Neural progenitor cell (in vitro differentiated cells): ENCODE measurements around the gene CD86. TPM values are rescaled to one million over a fixed set of nuclear protein-coding genes. Genes with fewer than 3 reads are reported as not detected.

ENCODE experiments used
- DNase-seq: peaks from one replicate; pipeline ENCODE4 v3.0.0-alpha.2; 2016; ENCODE audit warnings: low spot score
- H2AFZ ChIP-seq: fragments of 200-600 bp; sonication (generic); replicated peaks from 2 replicates; pipeline ENCODE4 v1.6.1; 2016; ENCODE audit warnings: antibody characterized with exemption
- H3F3A ChIP-seq: fragments of 200-600 bp; sonication (generic); 2 replicates; pipeline ENCODE4 v1.6.1; 2016; ENCODE audit warnings: antibody characterized with exemption, low read depth
- H3K27ac ChIP-seq: fragments of 200-600 bp; sonication (generic); 2 replicates; pipeline ENCODE4 v1.5.1; 2016; ENCODE audit warnings: mild to moderate bottlenecking
- H3K27me3 ChIP-seq: fragments of 200-600 bp; sonication (generic); 2 replicates; pipeline ENCODE4 v1.6.1; 2016; ENCODE audit warnings: mild to moderate bottlenecking, moderate library complexity
- H3K36me3 ChIP-seq: fragments of 200-600 bp; sonication (generic); 2 replicates; pipeline ENCODE4 v1.5.1; 2016
- H3K4me1 ChIP-seq: fragments of 200-600 bp; sonication (generic); 2 replicates; pipeline ENCODE4 v1.6.1; 2016; ENCODE audit warnings: mixed run types
- H3K4me2 ChIP-seq: fragments of 200-600 bp; sonication (generic); 2 replicates; pipeline ENCODE4 v1.6.1; 2016
- H3K4me3 ChIP-seq: fragments of 200-600 bp; sonication (generic); 2 replicates; pipeline ENCODE4 v1.5.1; 2016
- H3K79me2 ChIP-seq: fragments of 200-600 bp; sonication (generic); 2 replicates; pipeline ENCODE4 v1.6.1; 2016; ENCODE audit warnings: low read depth
- H3K9ac ChIP-seq: fragments of 200-600 bp; sonication (generic); 2 replicates; pipeline ENCODE4 v1.6.1; 2016
- H3K9me3 ChIP-seq: fragments of 200-600 bp; sonication (generic); 2 replicates; pipeline ENCODE4 v1.5.1; 2016; ENCODE audit warnings: low read depth
- H4K20me1 ChIP-seq: fragments of 200-600 bp; sonication (generic); 2 replicates; pipeline ENCODE4 v1.6.1; 2016; ENCODE audit warnings: low read depth
- H3K27ac Mint-ChIP-seq: 3 replicates; pipeline ENCODE4 v1.8.0; 2021; ENCODE audit warnings: mixed read lengths
- H3K27me3 Mint-ChIP-seq: 2 replicates; pipeline ENCODE4 v1.8.0; 2022; ENCODE audit warnings: low read depth, mild to moderate bottlenecking, inconsistent platforms, moderate library complexity, mixed read lengths; ENCODE audit not compliant: insufficient read depth
- H3K36me3 Mint-ChIP-seq: 3 replicates; pipeline ENCODE4 v1.8.0; 2021; ENCODE audit warnings: mixed read lengths
- H3K4me1 Mint-ChIP-seq: 3 replicates; pipeline ENCODE4 v1.8.0; 2021; ENCODE audit warnings: mixed read lengths
- H3K4me3 Mint-ChIP-seq: 3 replicates; pipeline ENCODE4 v1.8.0; 2021; ENCODE audit warnings: mild to moderate bottlenecking, moderate library complexity, mixed read lengths
- H3K9me3 Mint-ChIP-seq: 3 replicates; pipeline ENCODE4 v1.8.0; 2020; ENCODE audit warnings: mixed read lengths
- CTCF ChIP-seq: fragments of 200-600 bp; sonication (generic); IDR thresholded peaks from 2 replicates; pipeline ENCODE4 v1.5.1; 2017; ENCODE audit warnings: antibody characterized with exemption, mild to moderate bottlenecking
- EZH2 ChIP-seq: fragments of 200-600 bp; sonication (generic); IDR thresholded peaks from 2 replicates; pipeline ENCODE4 v1.6.1; 2017; ENCODE audit warnings: antibody characterized with exemption, mild to moderate bottlenecking, moderate library complexity
- EZH2phosphoT487 ChIP-seq: fragments of 200-600 bp; sonication (generic); IDR thresholded peaks from 2 replicates; pipeline ENCODE4 v1.6.1; 2017; ENCODE audit warnings: antibody characterized with exemption
- total RNA-seq: library from RNA; depleted of rRNA; stranded (reverse); fragments of >200 nt; gene quantifications from 2 replicates; pipeline ENCODE4 v1.2.3, GENCODE V29; 2015; ENCODE audit warnings: low replicate concordance

CD86 gene
- total RNA-seq, 1 donor from 2014 or later, result not detected

- DNase-seq, result no peak
Measured at GRCh38 chr3:122105626-122106025, 50.5 kb downstream of the CD86 start.

GRCh38 chr3:122107171-122107570 lies 52.0 kb downstream of the CD86 start:
- no peaks in the 10 kb centered on the region for H4K20me1 ChIP-seq
- H3K4me2 ChIP-seq, result no peak overlapping the region
- no peak for TF ChIP-seq CTCF
- TF ChIP-seq EZH2, result no peak
- no peak overlapping the region for H3K9ac ChIP-seq
- no peaks in the 10 kb centered on the region for H3K36me3 Mint-ChIP-seq
- H3K9me3 ChIP-seq, result no peaks in the 10 kb centered on the region
- no peaks in the 10 kb centered on the region for H3K36me3 ChIP-seq
- no peak overlapping the region for H3K4me3 ChIP-seq
- no peaks in the 10 kb centered on the region for H3F3A ChIP-seq
- no peak overlapping the region for H3K27ac ChIP-seq
- H2AFZ ChIP-seq, result no peak overlapping the region
- H3K27ac Mint-ChIP-seq, result no peak overlapping the region
- H3K27me3 Mint-ChIP-seq, result peaks cover 5% of the 10 kb centered on the region
- H3K9me3 Mint-ChIP-seq, result peaks cover 2% of the 10 kb centered on the region
- no peak overlapping the region for H3K4me3 Mint-ChIP-seq
- H3K27me3 ChIP-seq, result no peaks in the 10 kb centered on the region
- H3K79me2 ChIP-seq, result no peaks in the 10 kb centered on the region
- DNase-seq, result no peak
- no peaks in the 10 kb centered on the region for H3K4me1 Mint-ChIP-seq
- H3K4me1 ChIP-seq, result no peaks in the 10 kb centered on the region

More at GRCh38 chr3:122105626-122106025, 50.5 kb downstream of the CD86 start:
- Histone ChIP-seq H3K27me3 (no peaks in the 10 kb centered on the region), H3K4me3 (no peak overlapping the region), H3K27ac (no peak overlapping the region), H3K4me1 (no peaks in the 10 kb centered on the region), H3K9me3 (no peaks in the 10 kb centered on the region), H3K79me2 (no peaks in the 10 kb centered on the region), H3K4me2 (no peak overlapping the region), H3K9ac (no peak overlapping the region), H4K20me1 (no peaks in the 10 kb centered on the region), H2AFZ (no peak overlapping the region), H3F3A (no peaks in the 10 kb centered on the region), H3K36me3 (no peaks in the 10 kb centered on the region)
- TF ChIP-seq EZH2, result no peak
- TF ChIP-seq CTCF, result no peak
- no peak for TF ChIP-seq EZH2phosphoT487
- Mint-ChIP-seq H3K4me1 (no peaks in the 10 kb centered on the region), H3K36me3 (no peaks in the 10 kb centered on the region), H3K27me3 (peaks cover 3% of the 10 kb centered on the region), H3K9me3 (no peaks in the 10 kb centered on the region), H3K4me3 (no peak overlapping the region), H3K27ac (no peak overlapping the region)

- Histone ChIP-seq H4K20me1 (no peaks in the 10 kb centered on the region), H3K36me3 (no peaks in the 10 kb centered on the region), H3K4me1 (no peaks in the 10 kb centered on the region), H2AFZ (no peak overlapping the region), H3K9ac (no peak overlapping the region), H3K27ac (no peak overlapping the region), H3K9me3 (no peaks in the 10 kb centered on the region), H3K4me3 (no peak overlapping the region), H3F3A (no peaks in the 10 kb centered on the region), H3K79me2 (no peaks in the 10 kb centered on the region), H3K4me2 (no peak overlapping the region), H3K27me3 (no peaks in the 10 kb centered on the region)
- DNase-seq, result no peak
- H3K4me1 Mint-ChIP-seq, result no peaks in the 10 kb centered on the region
- TF ChIP-seq EZH2phosphoT487 (no peak), CTCF (no peak), EZH2 (no peak)
- H3K27ac Mint-ChIP-seq, result no peak overlapping the region
- H3K36me3 Mint-ChIP-seq, result no peaks in the 10 kb centered on the region
- no peak overlapping the region for H3K4me3 Mint-ChIP-seq
- peaks cover 5% of the 10 kb centered on the region for H3K27me3 Mint-ChIP-seq
- H3K9me3 Mint-ChIP-seq, result peaks cover 2% of the 10 kb centered on the region
Measured at GRCh38 chr3:122111974-122112373, 56.8 kb downstream of the CD86 start.

GRCh38 chr3:122112754-122113153 lies 57.6 kb downstream of the CD86 start:
- Histone ChIP-seq H3K79me2 (no peaks in the 10 kb centered on the region), H3K9ac (no peak overlapping the region), H3F3A (no peaks in the 10 kb centered on the region), H3K36me3 (no peaks in the 10 kb centered on the region), H3K27ac (no peak overlapping the region), H4K20me1 (no peaks in the 10 kb centered on the region), H3K4me3 (no peak overlapping the region), H3K4me2 (no peak overlapping the region), H3K27me3 (no peaks in the 10 kb centered on the region), H2AFZ (no peak overlapping the region), H3K4me1 (no peaks in the 10 kb centered on the region), H3K9me3 (no peaks in the 10 kb centered on the region)
- H3K27me3 Mint-ChIP-seq, result peaks cover 2% of the 10 kb centered on the region
- H3K9me3 Mint-ChIP-seq, result peaks cover 2% of the 10 kb centered on the region
- no peak overlapping the region for H3K27ac Mint-ChIP-seq
- no peaks in the 10 kb centered on the region for H3K4me1 Mint-ChIP-seq
- TF ChIP-seq EZH2phosphoT487 (no peak), CTCF (no peak), EZH2 (no peak)
- DNase-seq, result no peak
- no peak overlapping the region for H3K4me3 Mint-ChIP-seq
- no peaks in the 10 kb centered on the region for H3K36me3 Mint-ChIP-seq
